Colonic mucosa (tissue), 4 donors: ENCODE measurements around the gene FAM217A. TPM values are rescaled to one million over a fixed set of nuclear protein-coding genes. Genes with fewer than 3 reads are reported as not detected.
A peak's percentile ranks its signal among the peaks of the same experiment; 100 is the strongest.

Source experiments
- DNase-seq: peaks from one replicate; pipeline ENCODE4 v3.0.0-alpha.2; 2020
- H3K27ac ChIP-seq: fragments of 200-600 bp; one replicate; pipeline ENCODE4 v1.8.0; 2021
- H3K27me3 ChIP-seq: fragments of 200-600 bp; one replicate; pipeline ENCODE4 v1.8.0; 2021
- H3K36me3 ChIP-seq: fragments of 200-600 bp; one replicate; pipeline ENCODE4 v1.8.0; 2021
- H3K4me1 ChIP-seq: fragments of 200-600 bp; one replicate; pipeline ENCODE4 v1.8.0; 2021; ENCODE audit warnings: mild to moderate bottlenecking
- H3K4me3 ChIP-seq: fragments of 200-600 bp; one replicate; pipeline ENCODE4 v1.8.0; 2021
- H3K9ac ChIP-seq, 2 donors: one replicate each; pipeline ENCODE4 v1.7.0; 2013; ENCODE audit warnings: control low read depth in 2 of 2, low read depth in 2 of 2, low read length in 2 of 2
- H3K9me3 ChIP-seq: fragments of 200-600 bp; one replicate; pipeline ENCODE4 v1.8.0; 2021
- CTCF ChIP-seq: fragments of 200-600 bp; IDR thresholded peaks from one replicate; pipeline ENCODE4 v1.8.0; 2022; ENCODE audit warnings: antibody characterized with exemption, mild to moderate bottlenecking
- intact Hi-C: fragments of 100-400 bp; cut with DNase I; formaldehyde crosslinking; loops from one replicate; pipeline ENCODE4 v1.14.1; 2022
- total RNA-seq, 2 donors: library from RNA; stranded (reverse); fragmentation: NEBNext Ultra II Directional in 1 of 2; extraction: Animal tissue kit (Norgen Biotek cat#: 25700) in 1 of 2; gene quantifications; one replicate each; pipeline ENCODE4 v1.2.1, GENCODE V29; 2021
- donor health status: healthy.
- donor health status: DM: no; HTN: no; CAD: no.
- donor health status: DM: no; HTN: no; CAD: no.

The FAM217A gene
- total RNA-seq, 2 donors from 2014 or later: not detected

GRCh38 chr6:4066029-4066755 lies 12.7 kb downstream of the FAM217A start:
- no peak for DNase-seq
- H3K36me3 ChIP-seq: peaks cover 6% of the 10 kb centered on the region
- no peak overlapping the region for H3K27ac ChIP-seq
- intact Hi-C loops: no loop called here
- H3K9me3 ChIP-seq: no peaks in the 10 kb centered on the region
- no peaks in the 10 kb centered on the region for H3K4me1 ChIP-seq
- H3K27me3 ChIP-seq: no peaks in the 10 kb centered on the region
- H3K9ac ChIP-seq: no peak overlapping the region
- no peak for TF ChIP-seq CTCF
- no peak overlapping the region for H3K4me3 ChIP-seq

GRCh38 chr6:4059115-4059777 lies 19.7 kb downstream of the FAM217A start:
- Histone ChIP-seq H3K36me3 (peaks cover 13% of the 10 kb centered on the region), H3K9me3 (no peaks in the 10 kb centered on the region), H3K27me3 (no peaks in the 10 kb centered on the region), H3K27ac (no peak overlapping the region), H3K4me1 (no peaks in the 10 kb centered on the region), H3K4me3 (no peak overlapping the region), H3K9ac (no peak overlapping the region)
- DNase-seq: no peak
- no peak for TF ChIP-seq CTCF
- intact Hi-C loops: loop anchor here (5.0 kb wide), 1 partner anchor 98 kb away; no protein-coding TSS in a partner anchor

- TF ChIP-seq CTCF: no peak
- no peak overlapping the region for H3K4me3 ChIP-seq
- no peaks in the 10 kb centered on the region for H3K9me3 ChIP-seq
- no peaks in the 10 kb centered on the region for H3K27me3 ChIP-seq
- H3K4me1 ChIP-seq: no peaks in the 10 kb centered on the region
- peaks cover 7% of the 10 kb centered on the region for H3K36me3 ChIP-seq
- DNase-seq: no peak
- H3K27ac ChIP-seq: no peak overlapping the region
- H3K9ac ChIP-seq: no peak overlapping the region
- intact Hi-C loops: loop anchor here (5.0 kb wide), 1 partner anchor 100 kb away; no protein-coding TSS in a partner anchor
These were observed 21.9 kb downstream of the FAM217A start for GRCh38 chr6:4057036-4057435.

GRCh38 chr6:4055420-4056041 lies 23.4 kb downstream of the FAM217A start:
- intact Hi-C loops: loop anchor here (5.0 kb wide), 1 partner anchor 102 kb away; no protein-coding TSS in a partner anchor
- Histone ChIP-seq H3K36me3 (peaks cover 10% of the 10 kb centered on the region), H3K9ac (no peak overlapping the region), H3K4me3 (no peak overlapping the region), H3K9me3 (no peaks in the 10 kb centered on the region), H3K4me1 (no peaks in the 10 kb centered on the region), H3K27ac (no peak overlapping the region), H3K27me3 (no peaks in the 10 kb centered on the region)
- TF ChIP-seq CTCF: peak; percentile 37
- DNase-seq: no peak

- H3K9me3 ChIP-seq: no peaks in the 10 kb centered on the region
- TF ChIP-seq CTCF: no peak
- H3K27ac ChIP-seq: no peak overlapping the region
- H3K27me3 ChIP-seq: no peaks in the 10 kb centered on the region
- intact Hi-C loops: no loop called here
- DNase-seq: no peak
- H3K4me3 ChIP-seq: no peak overlapping the region
- H3K36me3 ChIP-seq: peaks cover 17% of the 10 kb centered on the region
- no peaks in the 10 kb centered on the region for H3K4me1 ChIP-seq
- H3K9ac ChIP-seq: no peak overlapping the region
These were observed 29.7 kb downstream of the FAM217A start for GRCh38 chr6:4049246-4049645.
